HepG2 (cell line): ENCODE measurements around the gene BTN1A1. TPM values are rescaled to one million over a fixed set of nuclear protein-coding genes. Genes with fewer than 3 reads are reported as not detected.
A peak's percentile ranks its signal among the peaks of the same experiment; 100 is the strongest.

Experiments used
- ATAC-seq: fragments of 200-7000 bp; cut with Tn5 transposase; 3 replicates; pipeline ENCODE4 v1.9.1; 2020; ENCODE audit warnings: mild to moderate bottlenecking, moderate library complexity
- BruUV-seq: library from RNA; stranded (reverse); fragments of 400-500 nt; replicated peaks from 2 replicates; lab custom pipeline; 2021; lab: Mats Ljungman, UMichigan
- CTCF ChIA-PET: fragments of 300-600 bp; formaldehyde crosslinking; extraction: SDS; loops from one replicate; lab custom pipeline; 2021; ENCODE audit warnings: low total read pairs, inconsistent platforms, low intra/inter-chr PET ratio; lab: Yijun Ruan, JAX
- POLR2A ChIA-PET: fragments of 350-600 bp; sonication (Branson Sonifier 250); formaldehyde crosslinking; loops from one replicate; lab custom pipeline; 2020; ENCODE audit warnings: antibody characterized with exemption, inconsistent platforms; lab: Yijun Ruan, JAX
- DNase-seq: peaks from one replicate; pipeline ENCODE4 v3.0.0-alpha.2; 2015; ENCODE audit warnings: low spot score
- FAIRE-seq: peaks from 3 replicates; lab custom pipeline; 2011; peaks lifted over from hg19 to GRCh38; lab: Jason Lieb, UNC
- H2AFZ ChIP-seq: one replicate; pipeline ENCODE4 v1.6.1; 2011; ENCODE audit warnings: low read length, inconsistent platforms
- H3K27ac ChIP-seq: fragments of 300-600 bp; 3 replicates; pipeline ENCODE4 v1.8.0; 2011; ENCODE audit warnings: mixed run types, mild to moderate bottlenecking, mixed read lengths, low read length, inconsistent platforms; ENCODE audit not compliant: insufficient read depth; ENCODE audit errors: extremely low read length
- H3K27me3 ChIP-seq, 2 experiments: fragments of 200-600 bp in 1 of 2; 2 replicates in 1 of 2; 3 replicates in 1 of 2; pipeline versions ENCODE4 v1.6.0 to v1.8.0; 2011; ENCODE audit warnings: low read length in 2 of 2, mild to moderate bottlenecking in 2 of 2, moderate library complexity in 2 of 2, inconsistent platforms in 1 of 2; ENCODE audit not compliant: insufficient read depth in 2 of 2, control insufficient read depth in 1 of 2
- H3K36me3 ChIP-seq, 2 experiments: fragments of 200-600 bp in 1 of 2; replicated peaks in 1 of 2; 2 replicates in 1 of 2; 3 replicates in 1 of 2; pipeline versions ENCODE4 v1.5.1 to v1.8.0; 2011; ENCODE audit warnings: low read length in 2 of 2, inconsistent platforms in 1 of 2; ENCODE audit not compliant: insufficient read depth in 2 of 2, control insufficient read depth in 1 of 2
- H3K4me1 ChIP-seq: 2 replicates; pipeline ENCODE4 v1.5.1; 2012; ENCODE audit warnings: low read length, inconsistent platforms; ENCODE audit not compliant: insufficient read depth
- H3K4me2 ChIP-seq: 2 replicates; pipeline ENCODE4 v1.6.0; 2011; ENCODE audit warnings: low read depth, low read length, inconsistent platforms
- H3K4me3 ChIP-seq, 3 experiments: fragments of 200-600 bp in 1 of 3; sonication (generic), shearing (Covaris generic) in 1 of 3; replicated peaks in 1 of 3; 2 replicates each; pipeline ENCODE4 v1.5.1; 2011 to 2016; ENCODE audit warnings: low read length in 3 of 3, inconsistent platforms in 2 of 3, low read depth in 2 of 3, mild to moderate bottlenecking in 2 of 3, control low read depth in 1 of 3, mixed read lengths in 1 of 3; ENCODE audit not compliant: insufficient read depth in 1 of 3
- H3K79me2 ChIP-seq: one replicate; pipeline ENCODE4 v1.6.1; 2011; ENCODE audit warnings: low read length, inconsistent platforms; ENCODE audit not compliant: insufficient read depth
- H3K9ac ChIP-seq: 2 replicates; pipeline ENCODE4 v1.6.0; 2011; ENCODE audit warnings: mild to moderate bottlenecking, low read depth, low read length, inconsistent platforms; ENCODE audit not compliant: insufficient read depth
- H3K9me3 ChIP-seq: 2 replicates; pipeline ENCODE4 v1.5.1; 2012; ENCODE audit warnings: mild to moderate bottlenecking, low read length
- H4K20me1 ChIP-seq: 2 replicates; pipeline ENCODE4 v1.6.0; 2011; ENCODE audit warnings: inconsistent platforms, mild to moderate bottlenecking, low read length, moderate library complexity; ENCODE audit not compliant: insufficient read depth
- ATF7 ChIP-seq, 2 experiments: fragments of 450-650 bp in 1 of 2; sonication (generic) in 1 of 2; formaldehyde crosslinking in 1 of 2; IDR thresholded peaks; 2 replicates each; pipeline versions ENCODE4 v1.4.0 to v1.6.1; 2016 to 2020; ENCODE audit warnings: antibody characterized with exemption in 1 of 2, mild to moderate bottlenecking in 1 of 2, missing genetic modification reagents in 1 of 2
- BRD4 ChIP-seq: sonication (generic); formaldehyde crosslinking; IDR thresholded peaks from 2 replicates; pipeline ENCODE4 v1.4.0; 2020; ENCODE audit warnings: missing genetic modification reagents
- CEBPB ChIP-seq: IDR thresholded peaks from 2 replicates; pipeline ENCODE4 v1.6.1; 2011; ENCODE audit warnings: low read depth, low read length, improper control_type of control experiment, borderline replicate concordance
- ETS1 ChIP-seq: sonication (generic); formaldehyde crosslinking; IDR thresholded peaks from 2 replicates; pipeline ENCODE4 v1.4.0; 2020; ENCODE audit warnings: missing genetic modification reagents
- TIGD3 ChIP-seq: sonication (generic); formaldehyde crosslinking; IDR thresholded peaks from 2 replicates; pipeline ENCODE4 v1.5.1; 2020; ENCODE audit warnings: mild to moderate bottlenecking, missing genetic modification reagents, borderline replicate concordance
- ZNF101 ChIP-seq: sonication (generic); formaldehyde crosslinking; IDR thresholded peaks from 2 replicates; pipeline ENCODE4 v1.4.0; 2020; ENCODE audit warnings: mild to moderate bottlenecking, low read depth, missing genetic modification reagents, borderline replicate concordance
- WGBS: methylation state at CpG from one replicate; pipeline ENCODE4 v1.1.6; 2017; ENCODE audit warnings: low lambda C conversion rate; 5-methylcytosine and 5-hydroxymethylcytosine counted together
- in situ Hi-C: cut with HindIII; loops from 2 replicates; pipeline ENCODE4 v1.10.0; 2017; ENCODE audit warnings: low pct_unique_long_range_greater_than_20kb; ENCODE audit not compliant: extremely low pct_ligation_motif_present
- intact Hi-C: fragments of 100-400 bp; cut with micrococcal nuclease; formaldehyde crosslinking; loops from one replicate; pipeline ENCODE4 v1.10.0; 2022; ENCODE audit not compliant: unreplicated experiment
- polyA plus RNA-seq, 8 experiments: library from polyadenylated mRNA; depleted of rRNA in 3 of 8; stranded (reverse) in 7 of 8; unstranded in 1 of 8; fragments of >200 nt; fragmentation: Illumina TruSeq in 4 of 8; extraction: Trizol in 4 of 8; gene quantifications; 2 replicates each; pipeline versions ENCODE4 v1.2.1 to v1.2.3, GENCODE V29; 2011 to 2016; ENCODE audit warnings: low read depth in 4 of 8, missing spikeins in 1 of 8, mixed read lengths in 1 of 8; ENCODE audit not compliant: insufficient read depth in 1 of 8
- total RNA-seq, 5 experiments: library from RNA; depleted of rRNA; stranded (reverse); fragments of >200 nt; fragmentation: Illumina TruSeq; extraction: Trizol; gene quantifications; 2 replicates each; pipeline ENCODE4 v1.2.3, GENCODE V29; 2016; ENCODE audit warnings: low read depth in 1 of 5

The BTN1A1 gene
- total and polyA plus RNA-seq, 2 of the 13 experiments (the other 11 are each of a cell fraction or from before 2014, with no cell fraction given) = 0.04 TPM; not detected in 1

GRCh38 chr6:26478985-26479278 lies 21.2 kb upstream of the BTN1A1 start:
- H3K4me2 ChIP-seq = peak overlapping the region; percentile 16; the same call in 1 of the 2 replicates
- CTCF ChIA-PET = no interaction called here
- no peak for FAIRE-seq

DNA sequence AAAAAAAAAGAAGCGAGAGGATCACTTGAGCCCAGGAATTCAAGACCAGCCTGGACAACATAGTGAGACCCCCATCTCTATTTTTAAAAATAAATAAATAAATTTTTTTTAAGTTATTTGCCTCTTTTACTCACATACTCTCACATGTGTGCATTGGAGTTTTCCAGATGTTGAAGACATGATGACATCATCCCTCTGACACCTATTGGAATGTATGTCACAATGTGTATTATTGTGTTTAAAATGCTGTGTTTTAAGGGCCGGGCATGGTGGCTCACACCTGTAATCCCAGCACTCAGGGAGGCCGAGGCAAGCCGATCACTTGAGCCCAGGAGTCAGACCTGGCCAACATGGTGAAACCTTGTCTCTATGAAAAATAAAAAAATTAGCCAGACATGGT lies 17.8 kb upstream of the BTN1A1 start:
- DNase-seq (no peak), FAIRE-seq (no peak), ATAC-seq (no peak)
- Histone ChIP-seq H3K4me3 (no peak overlapping the region), H4K20me1 (no peaks in the 10 kb centered on the region), H3K27ac (no peak overlapping the region), H3K79me2 (no peaks in the 10 kb centered on the region), H3K9me3 (no peaks in the 10 kb centered on the region), H3K4me1 (peaks cover 29% of the 10 kb centered on the region), H2AFZ (no peak overlapping the region), H3K36me3 (no peaks in the 10 kb centered on the region), H3K9ac (no peak overlapping the region), H3K4me2 (no peak overlapping the region), H3K27me3 (no peaks in the 10 kb centered on the region)
- BruUV-seq = no TSS peak
- CTCF ChIA-PET = no interaction called here
- in situ Hi-C loops (no loop called here), intact Hi-C loops (no loop called here)
- TF ChIP-seq CEBPB (0 out of 2 replicates have a peak, but pooled peaks have one; percentile 3), BRD4 (CRISPR knock-in tag) (no peak), ATF7 (IDR thresholded peaks at IDR 0.05) (peak; percentile 93), ATF7 (CRISPR knock-in tag; IDR thresholded peaks at IDR 0.05) (no peak)
- WGBS = 88% methylated on average over 4 of the region's 4 CpGs
- POLR2A ChIA-PET = no interaction called here

More at GRCh38 chr6:26478985-26479278, 21.2 kb upstream of the BTN1A1 start:
- DNase-seq (no peak), ATAC-seq (no peak)
- Histone ChIP-seq H2AFZ (no peak overlapping the region), H3K4me3 (no peak overlapping the region), H3K9ac (no peak overlapping the region), H3K27ac (no peak overlapping the region), H3K4me1 (peaks cover 57% of the 10 kb centered on the region), H3K79me2 (no peaks in the 10 kb centered on the region), H3K27me3 (no peaks in the 10 kb centered on the region), H4K20me1 (no peaks in the 10 kb centered on the region), H3K36me3 (no peaks in the 10 kb centered on the region), H3K9me3 (no peaks in the 10 kb centered on the region)
- BruUV-seq = no TSS peak
- POLR2A ChIA-PET = no interaction called here
- WGBS = 51% methylated on average over 3 of the region's 3 CpGs
- in situ Hi-C loops = no loop called here
- intact Hi-C loops = no loop called here
- TF ChIP-seq ZNF101 (CRISPR knock-in tag) (no peak), ETS1 (CRISPR knock-in tag) (no peak), TIGD3 (CRISPR knock-in tag) (no peak)
